Spinal cord (tissue), 10 donors: ENCODE data around the gene SPRY4. TPM values are rescaled to one million over a fixed set of nuclear protein-coding genes. Genes with fewer than 3 reads are reported as not detected.
"Not testable (repeated sequence)": the region's sequence is repeated elsewhere in the genome, so short reads cannot be mapped to it uniquely, and the experiment has no call there.

Experiments
- DNase-seq, 6 donors: peaks; one replicate each; pipeline versions ENCODE4 v3.0.0 to v3.0.0-alpha.2; 2013 to 2015; ENCODE audit warnings: low spot score in 6 of 6, low read depth in 4 of 6
- H3K27ac ChIP-seq: one replicate; pipeline ENCODE4 v1.5.1; 2013; ENCODE audit warnings: low read depth, low read length, control low read depth
- H3K27me3 ChIP-seq: one replicate; pipeline ENCODE4 v1.6.1; 2013; ENCODE audit warnings: low read length; ENCODE audit not compliant: control insufficient read depth, insufficient read depth
- H3K36me3 ChIP-seq: one replicate; pipeline ENCODE4 v1.6.1; 2013; ENCODE audit warnings: low read length; ENCODE audit not compliant: control insufficient read depth, insufficient read depth
- H3K4me1 ChIP-seq: one replicate; pipeline ENCODE4 v1.6.1; 2013; ENCODE audit warnings: low read length; ENCODE audit not compliant: control insufficient read depth, insufficient read depth
- H3K4me3 ChIP-seq: one replicate; pipeline ENCODE4 v1.5.1; 2013; ENCODE audit warnings: low read depth, low read length, control low read depth
- H3K9me3 ChIP-seq: one replicate; pipeline ENCODE4 v1.6.1; 2013; ENCODE audit warnings: low read length; ENCODE audit not compliant: control insufficient read depth, insufficient read depth
- WGBS: methylation state at CpG from one replicate; pipeline ENCODE4 v1.1.5; 2013; ENCODE audit warnings: missing lambda C conversion rate; ENCODE audit not compliant: insufficient coverage; 5-methylcytosine and 5-hydroxymethylcytosine counted together
- polyA plus RNA-seq, 2 donors: library from polyadenylated mRNA; unstranded; fragments of 120-200 nt; gene quantifications; one replicate each; pipeline ENCODE4 v1.2.1, GENCODE V29; 2013; ENCODE audit not compliant: insufficient read length in 2 of 2
- small RNA-seq: library from RNA; depleted of rRNA; stranded (forward); fragments of <200 nt; gene quantifications from one replicate; pipeline ENCODE3, GENCODE V24; 2014; ENCODE audit warnings: low replicate concordance
- total RNA-seq, 2 donors: library from RNA; depleted of rRNA in 1 of 2; stranded (reverse); fragments of 120-200 nt in 1 of 2; fragments of >200 nt in 1 of 2; gene quantifications; one replicate each; pipeline versions ENCODE4 v1.2.3 to v1.2.4, GENCODE V29; 2013 to 2014
- donor health status: healthy.

Gene SPRY4
- total and polyA plus RNA-seq, 4 donors: 11.6 to 28.5 (median 21.0) TPM

GRCh38 chr5:142278627-142279026 is 46.2 kb downstream of the SPRY4 start:
- no peak overlapping the region for H3K27ac ChIP-seq
- no peaks in the 10 kb centered on the region for H3K9me3 ChIP-seq
- H3K4me3 ChIP-seq: no peak overlapping the region
- DNase-seq: no peak
- H3K27me3 ChIP-seq: no peaks in the 10 kb centered on the region
- peaks cover 17% of the 10 kb centered on the region for H3K4me1 ChIP-seq
- no peaks in the 10 kb centered on the region for H3K36me3 ChIP-seq
- WGBS: 70% methylated on average over 1 of the region's 1 CpG

GRCh38 chr5:142277796-142278195 is 47.0 kb downstream of the SPRY4 start:
- no peak for DNase-seq
- Histone ChIP-seq H3K4me3 (no peak overlapping the region), H3K27ac (no peak overlapping the region), H3K36me3 (no peaks in the 10 kb centered on the region), H3K27me3 (no peaks in the 10 kb centered on the region), H3K4me1 (peaks cover 17% of the 10 kb centered on the region), H3K9me3 (no peaks in the 10 kb centered on the region)
- 73% methylated on average over 3 of the region's 3 CpGs for WGBS

GRCh38 chr5:142276517-142276916 is 48.3 kb downstream of the SPRY4 start:
- H3K4me1 ChIP-seq: peaks cover 17% of the 10 kb centered on the region
- no peak overlapping the region for H3K27ac ChIP-seq
- WGBS: 74% methylated on average over 5 of the region's 6 CpGs
- H3K4me3 ChIP-seq: no peak overlapping the region
- DNase-seq: no peak
- H3K27me3 ChIP-seq: no peaks in the 10 kb centered on the region
- no peaks in the 10 kb centered on the region for H3K9me3 ChIP-seq
- H3K36me3 ChIP-seq: no peaks in the 10 kb centered on the region

- Histone ChIP-seq H3K9me3 (no peaks in the 10 kb centered on the region), H3K27ac (no peak overlapping the region), H3K36me3 (no peaks in the 10 kb centered on the region), H3K4me1 (peaks cover 10% of the 10 kb centered on the region), H3K27me3 (no peaks in the 10 kb centered on the region), H3K4me3 (no peak overlapping the region)
- WGBS: 50% methylated on average over 2 of the region's 3 CpGs
- no peak for DNase-seq
These were observed 49.3 kb downstream of the SPRY4 start for GRCh38 chr5:142275496-142275895.

- not testable (repeated sequence) for DNase-seq, H3K27ac ChIP-seq, H3K4me3 ChIP-seq, H3K36me3 ChIP-seq, H3K27me3 ChIP-seq, H3K4me1 ChIP-seq, H3K9me3 ChIP-seq
- no CpG with 5 or more reads among the region's 5 CpGs for WGBS
These were observed 52.2 kb downstream of the SPRY4 start for GRCh38 chr5:142272596-142272995.

GRCh38 chr5:142264084-142264483 is 60.7 kb downstream of the SPRY4 start:
- DNase-seq, H3K36me3 ChIP-seq, H3K27me3 ChIP-seq, H3K9me3 ChIP-seq, H3K27ac ChIP-seq, H3K4me1 ChIP-seq, H3K4me3 ChIP-seq: not testable (repeated sequence)
- WGBS: no CpG with 5 or more reads among the region's 4 CpGs

GRCh38 chr5:142263346-142263745 is 61.5 kb downstream of the SPRY4 start:
- H3K4me3 ChIP-seq: no peak overlapping the region
- no peaks in the 10 kb centered on the region for H3K9me3 ChIP-seq
- H3K27ac ChIP-seq: no peak overlapping the region
- DNase-seq: no peak
- no peaks in the 10 kb centered on the region for H3K4me1 ChIP-seq
- H3K36me3 ChIP-seq: no peaks in the 10 kb centered on the region
- H3K27me3 ChIP-seq: no peaks in the 10 kb centered on the region
- WGBS: 70% methylated on average over 3 of the region's 3 CpGs

GRCh38 chr5:142262683-142263082 is 62.1 kb downstream of the SPRY4 start:
- Histone ChIP-seq H3K4me3 (no peak overlapping the region), H3K4me1 (no peaks in the 10 kb centered on the region), H3K27me3 (no peaks in the 10 kb centered on the region), H3K36me3 (no peaks in the 10 kb centered on the region), H3K9me3 (no peaks in the 10 kb centered on the region), H3K27ac (no peak overlapping the region)
- WGBS: 91% methylated on average over 4 of the region's 6 CpGs
- no peak for DNase-seq

Small RNA genes within 50 kb of the gene (small RNA-seq; reads per million reads assigned to genes)
- gene RF02038 (not detected), gene RF02039 (not detected)

Other genes starting within 250 kb of the SPRY4 start
- gene NDFIP1, start 216.2 kb downstream of the SPRY4 start, total RNA-seq: 100 to 1,000 TPM in 1 of 2 donors, 10 to 100 TPM in 1; 86.0 to 215 TPM
- 100 to 1,000 TPM; 247 to 279 TPM for gene NDFIP1, start 216.2 kb downstream of the SPRY4 start, polyA plus RNA-seq